K562 (cell line): ENCODE results near the gene PLCB1. TPM values are rescaled to one million over a fixed set of nuclear protein-coding genes. Genes with fewer than 3 reads are reported as not detected.

Experiments
- ATAC-seq: fragments of 200-7000 bp; cut with Tn5 transposase; 3 replicates; pipeline ENCODE4 v1.9.1; 2020; ENCODE audit warnings: moderate library complexity
- BruUV-seq: library from RNA; stranded (reverse); fragments of 400-500 nt; replicated peaks from 2 replicates; lab custom pipeline; 2021; lab: Mats Ljungman, UMichigan
- CTCF ChIA-PET: fragments of 300-600 bp; formaldehyde crosslinking; extraction: SDS; loops from one replicate; lab custom pipeline; 2021; ENCODE audit warnings: low intra/inter-chr PET ratio; lab: Yijun Ruan, JAX
- POLR2A ChIA-PET: fragments of 300-600, 350-650 bp; sonication (Branson Sonifier 250); formaldehyde crosslinking; extraction: SDS; loops from one replicate; lab custom pipeline; 2021; ENCODE audit warnings: antibody characterized with exemption, inconsistent platforms; lab: Yijun Ruan, JAX
- DNase-seq, 4 experiments: peaks; one replicate each; pipeline versions ENCODE4 v3.0.0 to v3.0.0-alpha.2; 2011 to 2018; ENCODE audit warnings: low spot score in 3 of 4, mixed read lengths in 3 of 4; ENCODE audit errors: extremely low read depth in 1 of 4
- FAIRE-seq: peaks from 2 replicates; lab custom pipeline; 2011; peaks lifted over from hg19 to GRCh38; lab: Jason Lieb, UNC
- H2AFZ ChIP-seq: 2 replicates; pipeline ENCODE4 v1.6.0; 2011; ENCODE audit warnings: low read depth, low read length, control low read depth, inconsistent platforms
- H3K27ac ChIP-seq: fragments of 200-600 bp; 3 replicates; pipeline ENCODE4 v1.8.0; 2011; ENCODE audit warnings: low read depth, mild to moderate bottlenecking, control low read depth, inconsistent platforms, low read length, moderate library complexity, mixed read lengths; ENCODE audit errors: extremely low read depth
- H3K27me3 ChIP-seq, 2 experiments: fragments of 300-600 bp in 1 of 2; 2 replicates in 1 of 2; 3 replicates in 1 of 2; pipeline versions ENCODE4 v1.6.0 to v1.8.0; 2011; ENCODE audit warnings: inconsistent platforms in 2 of 2, low read length in 2 of 2, mild to moderate bottlenecking in 1 of 2, mixed read lengths in 1 of 2, moderate library complexity in 1 of 2; ENCODE audit not compliant: control insufficient read depth in 2 of 2, insufficient read depth in 2 of 2
- H3K36me3 ChIP-seq: fragments of 300-600 bp; 3 replicates; pipeline ENCODE4 v1.8.0; 2011; ENCODE audit warnings: mild to moderate bottlenecking, low read length, inconsistent platforms; ENCODE audit not compliant: control insufficient read depth, insufficient read depth
- H3K4me1 ChIP-seq, 2 experiments: fragments of 200-600 bp in 1 of 2; replicated peaks in 1 of 2; 2 replicates in 1 of 2; 3 replicates in 1 of 2; pipeline versions ENCODE4 v1.5.1 to v1.8.0; 2011; ENCODE audit warnings: inconsistent platforms in 2 of 2, low read length in 2 of 2, mild to moderate bottlenecking in 1 of 2, mixed read lengths in 1 of 2, moderate library complexity in 1 of 2; ENCODE audit not compliant: control insufficient read depth in 2 of 2, insufficient read depth in 2 of 2
- H3K4me2 ChIP-seq: 2 replicates; pipeline ENCODE4 v1.6.1; 2011; ENCODE audit warnings: low read length, control low read depth, inconsistent platforms, mixed read lengths; ENCODE audit not compliant: insufficient read depth
- H3K4me3 ChIP-seq: fragments of 200-600 bp; sonication (generic), shearing (Covaris generic); 2 replicates; pipeline ENCODE4 v1.5.1; 2016; ENCODE audit warnings: control low read depth, inconsistent platforms
- H3K79me2 ChIP-seq: fragments of 200-600 bp; 3 replicates; pipeline ENCODE4 v1.8.0; 2011; ENCODE audit warnings: low read length, inconsistent platforms; ENCODE audit not compliant: control insufficient read depth, insufficient read depth
- H3K9ac ChIP-seq, 2 experiments: 2 replicates each; pipeline versions ENCODE4 v1.6.0 to v1.6.1; 2011; ENCODE audit warnings: low read depth in 2 of 2, low read length in 2 of 2, control low read depth in 1 of 2, inconsistent platforms in 1 of 2, mild to moderate bottlenecking in 1 of 2, mixed read lengths in 1 of 2; ENCODE audit not compliant: insufficient read depth in 1 of 2
- H3K9me1 ChIP-seq: one replicate; pipeline ENCODE4 v1.6.0; 2011; ENCODE audit warnings: inconsistent platforms, mild to moderate bottlenecking, low read length, moderate library complexity; ENCODE audit not compliant: control insufficient read depth, insufficient read depth
- H3K9me3 ChIP-seq: replicated peaks from 2 replicates; pipeline ENCODE4 v1.5.1; 2011; ENCODE audit warnings: low read depth, low read length, inconsistent platforms; ENCODE audit not compliant: control insufficient read depth, insufficient read depth
- H4K20me1 ChIP-seq: replicated peaks from 2 replicates; pipeline ENCODE4 v1.6.1; 2011; ENCODE audit warnings: low read length, inconsistent platforms, mixed read lengths; ENCODE audit not compliant: control insufficient read depth, insufficient read depth
- GABPA ChIP-seq: fragments of 200-800 bp; sonication (Bioruptor generic); conservative IDR thresholded peaks from 2 replicates; pipeline ENCODE4 v1.6.1; 2016; ENCODE audit warnings: low read depth, missing genetic modification characterization, missing compliant biosample characterization
- MEIS2 ChIP-seq: fragments of 450-650 bp; IDR thresholded peaks from 2 replicates; pipeline ENCODE4 v1.6.1; 2014; ENCODE audit warnings: mild to moderate bottlenecking; ENCODE audit not compliant: partially characterized antibody
- RBFOX2 ChIP-seq: fragments of 200-400 bp; formaldehyde crosslinking; IDR thresholded peaks from 2 replicates; pipeline ENCODE4 v1.6.1; 2017; ENCODE audit warnings: low read depth, mild to moderate bottlenecking, low read length, moderate library complexity
- SPI1 ChIP-seq: IDR thresholded peaks from 2 replicates; pipeline ENCODE4 v1.6.1; 2011; ENCODE audit warnings: low read depth, low read length, control low read depth, borderline replicate concordance
- TEAD2 ChIP-seq: fragments of 450-650 bp; IDR thresholded peaks from 2 replicates; pipeline ENCODE4 v1.6.1; 2016; ENCODE audit warnings: missing genetic modification characterization, control low read depth, missing compliant biosample characterization
- ZEB2 ChIP-seq: fragments of 450-650 bp; IDR thresholded peaks from 2 replicates; pipeline ENCODE4 v1.6.1; 2016
- ZFX ChIP-seq: sonication (generic); formaldehyde crosslinking; IDR thresholded peaks from 2 replicates; pipeline ENCODE4 v1.8.0; 2022; ENCODE audit warnings: mild to moderate bottlenecking, missing genetic modification reagents, moderate library complexity
- ZNF134 ChIP-seq: fragments of 250-450 bp; sonication (Bioruptor Pico); conservative IDR thresholded peaks from 2 replicates; pipeline ENCODE4 v1.4.0; 2020
- WGBS: fragments of 100-300 bp; shearing (Covaris generic); methylation state at CpG from one replicate; pipeline ENCODE4 v1.1.6; 2016; ENCODE audit warnings: low coverage, mixed read lengths; ENCODE audit not compliant: insufficient coverage; ENCODE audit errors: missing lambda C conversion rate; 5-methylcytosine and 5-hydroxymethylcytosine counted together
- in situ Hi-C: fragments of 300-500 bp; cut with MboI; formaldehyde crosslinking; loops from 4 replicates; pipeline ENCODE4 v1.15.0; 2018; ENCODE audit warnings: inconsistent platforms, mixed read lengths
- intact Hi-C: fragments of 100-400 bp; cut with micrococcal nuclease; formaldehyde crosslinking; loops from 2 replicates; pipeline ENCODE4 v1.14.2; 2022
- polyA plus RNA-seq, 8 experiments: library from polyadenylated mRNA; depleted of rRNA in 4 of 8; stranded (reverse) in 5 of 8; unstranded in 3 of 8; fragments of >200 nt; fragmentation: Nextera tagmentation in 2 of 8; fragmentation: Illumina TruSeq in 1 of 8; extraction: Ambion mirVana in 2 of 8; extraction: Trizol in 1 of 8; gene quantifications; 2 replicates each; pipeline versions ENCODE4 v1.2.1 to v1.2.3, GENCODE V29; 2011 to 2014; ENCODE audit warnings: inconsistent platforms in 1 of 8, missing spikeins in 1 of 8
- total RNA-seq, 7 experiments: library from RNA; depleted of rRNA in 6 of 7; stranded (reverse); fragments of >200 nt in 6 of 7; fragmentation: Illumina TruSeq in 2 of 7; extraction: Trizol in 2 of 7; gene quantifications; 2 replicates each; pipeline versions ENCODE4 v1.2.1 to v1.2.3, GENCODE V29; 2011 to 2021; ENCODE audit warnings: low replicate concordance in 1 of 7
- TF ChIP-seq, protein P1 (sequence below): sonication (generic); formaldehyde crosslinking; IDR thresholded peaks from 2 replicates; pipeline ENCODE4 v1.8.0; 2022; ENCODE audit warnings: mild to moderate bottlenecking, low read depth, missing genetic modification reagents
- TF ChIP-seq, protein P2 (sequence below), 2 experiments: IDR thresholded peaks; 2 replicates each; pipeline ENCODE4 v1.6.1; 2012; ENCODE audit warnings: improper control_type of control experiment in 2 of 2, low read depth in 2 of 2, low read length in 2 of 2, borderline replicate concordance in 1 of 2
- TF ChIP-seq, protein P3 (sequence below): fragments of 450-650 bp; IDR thresholded peaks from 2 replicates; pipeline ENCODE4 v1.6.1; 2018; ENCODE audit warnings: mild to moderate bottlenecking, low read depth; ENCODE audit not compliant: partially characterized antibody
- TF ChIP-seq, protein P4 (sequence below): fragments of 250-450 bp; sonication (Bioruptor Pico); IDR thresholded peaks from 2 replicates; pipeline ENCODE4 v1.8.0; 2021; ENCODE audit warnings: borderline replicate concordance, mild to moderate bottlenecking, moderate library complexity; ENCODE audit not compliant: poor library complexity, severe bottlenecking

The PLCB1 gene
- total and polyA plus RNA-seq, 9 of the 15 experiments (the other 6 are each of a cell fraction or from before 2014, with no cell fraction given): 0.34 to 3.1 (median 1.3) TPM

DNA sequence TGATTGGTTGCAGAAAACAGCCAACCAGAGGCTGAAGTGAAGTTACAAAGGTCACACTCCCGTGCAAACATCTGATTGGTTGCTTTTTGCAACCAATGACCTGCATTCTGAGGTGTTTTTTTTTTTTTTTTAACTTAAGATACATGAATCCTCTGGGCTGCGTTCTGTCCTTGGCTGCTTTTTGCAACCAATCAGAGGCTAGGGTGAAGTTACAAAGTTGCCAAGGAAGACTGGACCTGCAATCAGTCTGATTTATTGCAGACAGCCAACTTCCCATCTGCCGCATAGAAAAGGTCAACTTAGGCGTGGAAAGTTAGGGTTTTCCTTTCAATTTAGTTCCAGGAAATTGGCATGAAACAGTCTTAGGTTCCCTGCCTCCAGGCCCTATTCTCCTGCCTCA lies 292.9 kb downstream of the PLCB1 start:
- no peaks in the 10 kb centered on the region for H3K79me2 ChIP-seq
- ChIA-PET POLR2A (no interaction called here), CTCF (no interaction called here)
- no peak overlapping the region for H3K9ac ChIP-seq
- 0% methylated on average over 3 of the region's 4 CpGs for WGBS
- H3K9me3 ChIP-seq: no peaks in the 10 kb centered on the region
- TF ChIP-seq ZFX (no peak), SPI1 (no peak), ZNF134 (CRISPR knock-in tag) (no peak), GABPA (tag) (no peak), TEAD2 (tag) (no peak), MEIS2 (no peak), RBFOX2 (no peak), ZEB2 (no peak)
- TF ChIP-seq, protein P1, sequence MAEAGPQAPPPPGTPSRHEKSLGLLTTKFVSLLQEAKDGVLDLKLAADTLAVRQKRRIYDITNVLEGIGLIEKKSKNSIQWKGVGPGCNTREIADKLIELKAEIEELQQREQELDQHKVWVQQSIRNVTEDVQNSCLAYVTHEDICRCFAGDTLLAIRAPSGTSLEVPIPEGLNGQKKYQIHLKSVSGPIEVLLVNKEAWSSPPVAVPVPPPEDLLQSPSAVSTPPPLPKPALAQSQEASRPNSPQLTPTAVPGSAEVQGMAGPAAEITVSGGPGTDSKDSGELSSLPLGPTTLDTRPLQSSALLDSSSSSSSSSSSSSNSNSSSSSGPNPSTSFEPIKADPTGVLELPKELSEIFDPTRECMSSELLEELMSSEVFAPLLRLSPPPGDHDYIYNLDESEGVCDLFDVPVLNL (CRISPR knock-in tag): no peak
- TF ChIP-seq, protein P2, sequence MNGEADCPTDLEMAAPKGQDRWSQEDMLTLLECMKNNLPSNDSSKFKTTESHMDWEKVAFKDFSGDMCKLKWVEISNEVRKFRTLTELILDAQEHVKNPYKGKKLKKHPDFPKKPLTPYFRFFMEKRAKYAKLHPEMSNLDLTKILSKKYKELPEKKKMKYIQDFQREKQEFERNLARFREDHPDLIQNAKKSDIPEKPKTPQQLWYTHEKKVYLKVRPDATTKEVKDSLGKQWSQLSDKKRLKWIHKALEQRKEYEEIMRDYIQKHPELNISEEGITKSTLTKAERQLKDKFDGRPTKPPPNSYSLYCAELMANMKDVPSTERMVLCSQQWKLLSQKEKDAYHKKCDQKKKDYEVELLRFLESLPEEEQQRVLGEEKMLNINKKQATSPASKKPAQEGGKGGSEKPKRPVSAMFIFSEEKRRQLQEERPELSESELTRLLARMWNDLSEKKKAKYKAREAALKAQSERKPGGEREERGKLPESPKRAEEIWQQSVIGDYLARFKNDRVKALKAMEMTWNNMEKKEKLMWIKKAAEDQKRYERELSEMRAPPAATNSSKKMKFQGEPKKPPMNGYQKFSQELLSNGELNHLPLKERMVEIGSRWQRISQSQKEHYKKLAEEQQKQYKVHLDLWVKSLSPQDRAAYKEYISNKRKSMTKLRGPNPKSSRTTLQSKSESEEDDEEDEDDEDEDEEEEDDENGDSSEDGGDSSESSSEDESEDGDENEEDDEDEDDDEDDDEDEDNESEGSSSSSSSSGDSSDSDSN (IDR thresholded peaks at IDR 0.05; ENCODE audit: borderline replicate concordance in 1 of 2, low read depth in 2 of 2, low read length in 2 of 2): no peak
- TF ChIP-seq, protein P3, sequence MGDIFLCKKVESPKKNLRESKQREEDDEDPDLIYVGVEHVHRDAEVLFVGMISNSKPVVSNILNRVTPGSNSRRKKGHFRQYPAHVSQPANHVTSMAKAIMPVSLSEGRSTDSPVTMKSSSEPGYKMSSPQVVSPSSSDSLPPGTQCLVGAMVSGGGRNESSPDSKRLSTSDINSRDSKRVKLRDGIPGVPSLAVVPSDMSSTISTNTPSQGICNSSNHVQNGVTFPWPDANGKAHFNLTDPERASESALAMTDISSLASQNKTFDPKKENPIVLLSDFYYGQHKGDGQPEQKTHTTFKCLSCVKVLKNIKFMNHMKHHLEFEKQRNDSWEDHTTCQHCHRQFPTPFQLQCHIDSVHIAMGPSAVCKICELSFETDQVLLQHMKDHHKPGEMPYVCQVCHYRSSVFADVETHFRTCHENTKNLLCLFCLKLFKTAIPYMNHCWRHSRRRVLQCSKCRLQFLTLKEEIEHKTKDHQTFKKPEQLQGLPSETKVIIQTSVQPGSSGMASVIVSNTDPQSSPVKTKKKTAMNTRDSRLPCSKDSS: no peak
- TF ChIP-seq, protein P4, sequence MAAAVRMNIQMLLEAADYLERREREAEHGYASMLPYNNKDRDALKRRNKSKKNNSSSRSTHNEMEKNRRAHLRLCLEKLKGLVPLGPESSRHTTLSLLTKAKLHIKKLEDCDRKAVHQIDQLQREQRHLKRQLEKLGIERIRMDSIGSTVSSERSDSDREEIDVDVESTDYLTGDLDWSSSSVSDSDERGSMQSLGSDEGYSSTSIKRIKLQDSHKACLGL (CRISPR knock-in tag): no peak
- H3K36me3 ChIP-seq: no peaks in the 10 kb centered on the region
- no TSS peak for BruUV-seq
- no peaks in the 10 kb centered on the region for H3K9me1 ChIP-seq
- in situ Hi-C loops: no loop called here
- H3K27me3 ChIP-seq: no peaks in the 10 kb centered on the region
- ATAC-seq (no peak), FAIRE-seq (no peak), DNase-seq (no peak)
- H3K27ac ChIP-seq: no peak overlapping the region
- H3K4me3 ChIP-seq: no peak overlapping the region
- no peaks in the 10 kb centered on the region for H4K20me1 ChIP-seq
- no peak overlapping the region for H2AFZ ChIP-seq
- no peak overlapping the region for H3K4me2 ChIP-seq
- intact Hi-C loops: no loop called here
- no peaks in the 10 kb centered on the region for H3K4me1 ChIP-seq
